Neural progenitor cell (in vitro differentiated cells): ENCODE data around the gene SP7.

Experiments used
- CTCF ChIP-seq: fragments of 200-600 bp; sonication (generic); IDR thresholded peaks from 2 replicates; pipeline ENCODE4 v1.5.1; 2017; ENCODE audit warnings: antibody characterized with exemption, mild to moderate bottlenecking
- EZH2 ChIP-seq: fragments of 200-600 bp; sonication (generic); IDR thresholded peaks from 2 replicates; pipeline ENCODE4 v1.6.1; 2017; ENCODE audit warnings: antibody characterized with exemption, mild to moderate bottlenecking, moderate library complexity
- EZH2phosphoT487 ChIP-seq: fragments of 200-600 bp; sonication (generic); IDR thresholded peaks from 2 replicates; pipeline ENCODE4 v1.6.1; 2017; ENCODE audit warnings: antibody characterized with exemption

GRCh38 chr12:53308276-53308675, 27.9 kb downstream of the SP7 start:
- TF ChIP-seq CTCF (no peak), EZH2 (no peak), EZH2phosphoT487 (no peak)
